ENCODE results near the gene MT1E.
"Not testable (repeated sequence)": the region's sequence is repeated elsewhere in the genome, so short reads cannot be mapped to it uniquely, and the experiment has no call there.

MT1E gene

DNA sequence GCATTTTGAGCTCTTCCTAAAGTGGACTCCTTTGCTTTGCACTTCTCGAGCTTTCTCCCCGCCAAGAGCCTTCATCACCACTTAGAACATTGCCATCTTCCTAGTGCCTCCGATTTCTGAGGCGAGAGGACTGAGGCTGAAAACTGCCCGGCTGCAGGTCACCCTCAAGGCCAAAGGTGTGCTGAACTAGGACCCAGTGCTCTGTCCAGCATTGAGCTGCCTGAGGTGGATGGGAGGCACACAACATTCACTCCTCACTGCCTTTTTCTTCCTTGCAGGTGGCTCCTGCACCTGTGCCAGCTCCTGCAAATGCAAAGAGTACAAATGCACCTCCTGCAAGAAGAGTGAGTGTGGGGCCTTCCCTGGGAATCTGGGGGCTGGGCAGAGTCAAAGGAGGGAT lies 18.3 kb downstream of the MT1E start:
- DNase-seq (ENCODE audit: low read depth in 1 of 2, low spot score in 1 of 2): no peak

DNA sequence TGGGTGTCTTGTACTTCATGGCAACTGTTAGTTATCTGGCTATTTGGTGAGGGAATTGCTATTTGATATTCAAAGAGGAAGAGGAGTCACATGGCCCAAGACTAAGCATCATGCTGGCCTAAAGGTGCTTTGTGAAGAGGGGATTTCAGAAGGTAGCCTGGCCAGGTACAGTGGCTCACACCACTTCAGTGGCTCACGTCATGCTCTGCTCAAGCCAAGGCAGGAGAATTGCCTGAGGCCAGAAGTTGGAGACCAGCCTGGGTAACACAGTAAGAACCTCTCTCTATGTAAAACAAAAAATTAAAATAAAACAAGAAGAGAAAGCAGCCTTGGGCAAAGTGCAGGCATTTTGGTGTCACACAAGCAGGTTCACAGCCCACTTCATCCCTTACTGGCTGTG lies 19.7 kb downstream of the MT1E start:
- no peak for DNase-seq (ENCODE audit: low read depth in 1 of 2, low spot score in 1 of 2)

DNA sequence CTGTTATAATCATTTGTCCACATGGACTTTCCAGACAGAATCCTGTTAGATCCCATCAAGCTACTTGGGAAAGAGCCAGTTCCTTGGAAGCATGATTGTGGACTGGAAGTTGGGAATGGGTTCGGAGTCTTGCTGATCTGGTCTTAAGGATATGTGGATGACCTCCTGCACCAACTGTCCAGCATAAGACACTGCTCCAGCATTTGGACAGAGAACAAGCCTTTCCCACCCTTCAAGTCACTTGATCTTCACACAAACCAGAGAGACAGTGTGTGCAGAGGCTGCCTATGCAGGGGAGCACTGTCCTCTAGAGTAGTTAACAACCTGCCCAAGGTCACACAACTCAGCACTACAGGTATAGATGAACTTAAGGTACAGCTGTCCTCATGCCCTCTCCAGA lies 20.3 kb downstream of the MT1E start:
- DNase-seq (ENCODE audit: low read depth in 1 of 2, low spot score in 1 of 2): no peak

GRCh38 chr16:56647641-56648431 lies 22.3 kb downstream of the MT1E start:
- DNase-seq (ENCODE audit: low read depth in 1 of 2, low spot score in 1 of 2): no peak

DNA sequence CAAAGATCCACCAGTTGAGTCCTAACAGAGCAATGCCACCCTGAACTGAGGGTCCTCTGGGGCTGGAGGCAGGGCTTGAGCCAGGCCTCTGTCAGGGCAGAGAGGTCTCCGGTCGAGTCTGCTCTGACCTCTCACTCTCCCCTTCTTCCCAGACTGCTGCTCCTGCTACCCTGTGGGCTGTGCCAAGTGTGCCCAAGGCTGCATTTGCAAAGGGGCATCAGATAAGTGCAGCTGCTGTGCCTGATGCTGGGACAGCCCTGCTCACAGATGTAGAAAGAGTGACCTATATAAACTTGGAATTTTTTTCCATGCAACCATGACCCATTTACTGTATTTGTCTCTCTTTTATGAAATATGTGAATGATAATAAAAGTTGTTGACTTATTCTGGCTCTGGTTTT lies 23.7 kb downstream of the MT1E start:
- DNase-seq (ENCODE audit: low read depth in 1 of 2, low spot score in 1 of 2): no peak

- no peak for DNase-seq (ENCODE audit: low read depth in 1 of 2, low spot score in 1 of 2)
These were observed 24.2 kb downstream of the MT1E start for GRCh38 chr16:56649820-56650219.

DNA sequence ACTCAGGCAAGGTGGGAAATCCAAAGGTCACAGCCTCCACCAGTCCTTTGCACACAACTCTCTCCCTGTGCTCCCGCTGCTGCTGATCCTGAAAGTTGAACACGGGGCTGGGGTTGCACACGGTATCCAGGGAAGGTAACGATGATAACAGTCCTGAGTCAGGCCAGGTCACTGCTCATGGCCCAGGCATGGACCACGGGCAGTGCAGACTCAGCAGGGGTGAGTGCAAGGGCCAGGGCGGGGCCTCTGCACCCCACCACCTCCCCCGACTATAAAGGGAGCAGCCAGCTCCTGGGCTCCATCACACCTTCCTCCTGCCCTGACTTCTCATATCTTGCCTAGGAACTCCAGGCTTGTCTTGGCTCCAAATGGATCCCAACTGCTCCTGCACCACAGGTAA lies 26.0 kb downstream of the MT1E start, which contains the start of gene MT1B:
Gene MT1B, plus strand, starts transcription at position 301 of the 400 bp plus-strand sequence. Its CDS starts 68 bp downstream, at position 369.
- no peak for DNase-seq (ENCODE audit: low read depth in 1 of 2, low spot score in 1 of 2)

- DNase-seq (ENCODE audit: low read depth in 1 of 2, low spot score in 1 of 2): no peak
These were observed 27.0 kb downstream of the MT1E start for GRCh38 chr16:56652600-56652999.

DNA sequence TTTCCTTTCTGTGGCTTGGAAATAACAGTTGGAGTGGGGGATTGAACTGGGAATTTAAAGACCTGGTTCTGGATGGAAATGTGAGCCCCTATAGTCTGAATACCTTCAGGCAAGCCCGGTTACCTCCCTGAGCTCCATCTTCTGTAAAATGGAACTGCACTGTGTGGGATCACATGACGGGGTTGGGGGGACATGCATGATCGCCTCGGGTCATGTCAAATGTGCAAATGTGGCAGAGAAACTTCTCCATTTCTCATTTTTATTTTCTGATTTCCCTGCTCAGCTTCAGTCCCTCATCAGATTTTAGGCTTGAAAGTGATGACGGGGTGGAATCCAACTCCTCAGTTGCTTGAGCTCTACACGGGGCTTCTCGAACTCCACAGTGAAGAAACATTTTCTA lies 27.6 kb downstream of the MT1E start:
- no peak for DNase-seq (ENCODE audit: low read depth in 1 of 2, low spot score in 1 of 2)

DNA sequence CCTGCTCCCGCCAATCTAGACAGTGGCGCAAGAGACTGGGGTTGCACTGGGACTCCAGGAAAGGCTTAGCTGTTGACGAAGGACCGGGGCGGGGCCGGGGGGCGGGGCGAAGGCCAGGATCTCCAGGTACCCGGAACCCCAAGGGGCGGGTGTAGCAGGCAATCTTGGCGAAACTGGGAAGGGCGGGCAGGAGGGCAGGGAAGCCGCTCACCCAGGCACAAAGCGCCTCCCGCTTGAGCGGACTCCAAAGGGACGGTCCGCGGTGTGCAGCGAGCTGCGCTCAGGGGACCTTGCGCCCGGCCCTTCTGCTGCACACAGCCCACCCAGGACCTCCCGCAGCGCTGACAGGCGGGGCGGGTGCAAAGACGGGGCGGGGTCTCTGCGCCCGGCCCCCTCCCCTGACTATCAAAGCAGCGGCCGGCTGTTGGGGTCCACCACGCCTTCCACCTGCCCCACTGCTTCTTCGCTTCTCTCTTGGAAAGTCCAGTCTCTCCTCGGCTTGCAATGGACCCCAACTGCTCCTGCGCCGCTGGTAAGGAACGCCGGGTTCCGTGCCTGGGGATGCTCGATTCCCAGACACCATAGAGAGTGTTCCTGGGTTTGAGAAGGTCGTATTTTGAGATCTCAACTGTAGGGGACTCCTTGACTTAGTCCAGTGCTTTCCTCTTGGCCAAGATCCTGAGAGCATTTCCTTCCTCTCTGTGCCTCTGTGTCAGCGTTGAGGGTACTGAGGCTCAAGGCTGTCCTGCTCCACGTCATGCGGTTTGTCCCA lies 32.2 kb downstream of the MT1E start, which contains the start of gene MT1F:
Gene MT1F, plus strand, starts transcription at position 405 of the 772 bp plus-strand sequence. Its CDS starts 100 bp downstream, at position 505.
- peak; percentile 36 to 63 for DNase-seq (ENCODE audit: low read depth in 1 of 2, low spot score in 1 of 2)

GRCh38 chr16:56658327-56658875 lies 32.8 kb downstream of the MT1E start:
- no peak for DNase-seq (ENCODE audit: low read depth in 1 of 2, low spot score in 1 of 2)

GRCh38 chr16:56662357-56663354 lies 37.1 kb downstream of the MT1E start:
- no peak for DNase-seq (ENCODE audit: low read depth in 1 of 2, low spot score in 1 of 2)

- DNase-seq (ENCODE audit: low read depth in 1 of 2, low spot score in 1 of 2): no peak
These were observed 38.9 kb downstream of the MT1E start for GRCh38 chr16:56664506-56664905.

- not testable (repeated sequence) for DNase-seq (ENCODE audit: low read depth in 1 of 2, low spot score in 1 of 2)
These were observed 40.0 kb downstream of the MT1E start for GRCh38 chr16:56665286-56666261.

GRCh38 chr16:56667581-56668571 lies 42.3 kb downstream of the MT1E start, which contains the start of gene MT1G:
Gene MT1G, minus strand, starts transcription at chr16:56668065. Its CDS starts 72 bp downstream, at chr16:56667993.
- no peak for DNase-seq (ENCODE audit: low read depth in 1 of 2, low spot score in 1 of 2)

GRCh38 chr16:56669005-56669839 lies 43.6 kb downstream of the MT1E start, which contains the start of gene MT1H:
Gene MT1H, plus strand, starts transcription at chr16:56669814. Its CDS starts 71 bp downstream, at chr16:56669885.
- no peak for DNase-seq (ENCODE audit: low read depth in 1 of 2, low spot score in 1 of 2)

Data from stimulated activated CD4-positive, alpha-beta T cell treated with anti-CD3 and anti-CD28 coated beads, Interleukin-15, amount 100 ng/mL, for 1 hour (primary cell).